Stimulated activated naive CD4-positive, alpha-beta T cell (primary cell): Measurements from ENCODE around the gene SLC22A14.
"Not testable (repeated sequence)": the region's sequence is repeated elsewhere in the genome, so short reads cannot be mapped to it uniquely, and the experiment has no call there.

Experiments used
- DNase-seq, 6 experiments: peaks; one replicate each; lab custom pipeline; 2025; lab: John Stamatoyannopoulos, UW

The SLC22A14 gene

GRCh38 chr3:38281895-38282686 is at the start of gene SLC22A14:
Gene SLC22A14 (plus strand): TSS chr3:38282294. CDS start chr3:38306027, 23,733 bp downstream.
- no peak for DNase-seq

GRCh38 chr3:38232701-38233100 is 49.4 kb upstream of the SLC22A14 start:
- DNase-seq, result no peak

GRCh38 chr3:38235466-38235865 is 46.6 kb upstream of the SLC22A14 start:
- no peak for DNase-seq

- DNase-seq, result no peak
Measured at GRCh38 chr3:38238416-38239008, 43.6 kb upstream of the SLC22A14 start.

GRCh38 chr3:38242812-38243211 is 39.3 kb upstream of the SLC22A14 start:
- DNase-seq, result not testable (repeated sequence)

- DNase-seq, result no peak
Measured at GRCh38 chr3:38245930-38246329, 36.2 kb upstream of the SLC22A14 start.

GRCh38 chr3:38247366-38248035 is 34.6 kb upstream of the SLC22A14 start:
- no peak for DNase-seq

GRCh38 chr3:38250198-38250597 is 31.9 kb upstream of the SLC22A14 start:
- no peak for DNase-seq

GRCh38 chr3:38251197-38251596 is 30.9 kb upstream of the SLC22A14 start:
- DNase-seq, result no peak

- no peak for DNase-seq
Measured at GRCh38 chr3:38253704-38254103, 28.4 kb upstream of the SLC22A14 start.

- DNase-seq, result no peak
Measured at GRCh38 chr3:38254872-38255271, 27.2 kb upstream of the SLC22A14 start.

GRCh38 chr3:38255627-38256026 is 26.5 kb upstream of the SLC22A14 start:
- no peak for DNase-seq

- no peak for DNase-seq
Measured at GRCh38 chr3:38257583-38257982, 24.5 kb upstream of the SLC22A14 start.

- DNase-seq, result no peak
Measured at GRCh38 chr3:38260474-38260873, 21.6 kb upstream of the SLC22A14 start.

- no peak for DNase-seq
Measured at GRCh38 chr3:38264353-38264771, 17.7 kb upstream of the SLC22A14 start.

- DNase-seq, result no peak
Measured at GRCh38 chr3:38264779-38265178, 17.3 kb upstream of the SLC22A14 start.

GRCh38 chr3:38265604-38266307 is 16.3 kb upstream of the SLC22A14 start, which contains the start of gene SLC22A13:
Gene SLC22A13 (plus strand): TSS chr3:38265812. CDS start chr3:38265861, 49 bp downstream.
- DNase-seq, result no peak

- no peak for DNase-seq
Measured at GRCh38 chr3:38266810-38267209, 15.3 kb upstream of the SLC22A14 start.

GRCh38 chr3:38267662-38268061 is 14.4 kb upstream of the SLC22A14 start:
- DNase-seq, result no peak

- DNase-seq, result no peak
Measured at GRCh38 chr3:38268087-38268486, 14.0 kb upstream of the SLC22A14 start.

- no peak for DNase-seq
Measured at GRCh38 chr3:38268522-38268921, 13.6 kb upstream of the SLC22A14 start.

GRCh38 chr3:38270606-38271005 is 11.5 kb upstream of the SLC22A14 start:
- DNase-seq, result no peak
